HEK293 (cell line): ENCODE data around the gene SIK3.
A peak's percentile ranks its signal among the peaks of the same experiment; 100 is the strongest.

Source experiments
- BCL11A ChIP-seq: fragments of 450-650 bp; formaldehyde crosslinking; IDR thresholded peaks from 2 replicates; pipeline ENCODE4 v1.5.1; 2016; ENCODE audit warnings: low read depth, missing biosample characterization, missing genetic modification characterization
- CTCF ChIP-seq: fragments of 450-650 bp; formaldehyde crosslinking; IDR thresholded peaks from 2 replicates; pipeline ENCODE4 v1.5.1; 2016; ENCODE audit warnings: missing biosample characterization, missing genetic modification characterization
- HOXA7 ChIP-seq: sonication (generic); formaldehyde crosslinking; IDR thresholded peaks from 2 replicates; pipeline ENCODE4 v1.8.1; 2022; ENCODE audit warnings: missing genetic modification reagents, borderline replicate concordance
- ZBTB20 ChIP-seq: fragments of 450-650 bp; formaldehyde crosslinking; IDR thresholded peaks from 2 replicates; pipeline ENCODE4 v1.5.1; 2016; ENCODE audit warnings: missing biosample characterization, missing genetic modification characterization
- ZBTB26 ChIP-seq: fragments of 450-650 bp; formaldehyde crosslinking; optimal IDR thresholded peaks from 2 replicates; pipeline ENCODE3; 2016; ENCODE audit warnings: missing biosample characterization, mild to moderate bottlenecking, missing genetic modification characterization
- ZBTB49 ChIP-seq: fragments of 450-650 bp; formaldehyde crosslinking; IDR thresholded peaks from 2 replicates; pipeline ENCODE4 v1.5.1; 2016; ENCODE audit warnings: missing biosample characterization, missing genetic modification characterization, low read depth
- ZNF114 ChIP-seq: fragments of 450-650 bp; formaldehyde crosslinking; IDR thresholded peaks from 2 replicates; pipeline ENCODE4 v1.5.0; 2017; ENCODE audit warnings: missing biosample characterization, missing genetic modification characterization
- ZNF16 ChIP-seq: fragments of 450-650 bp; formaldehyde crosslinking; IDR thresholded peaks from 2 replicates; pipeline ENCODE4 v1.5.1; 2016; ENCODE audit warnings: low read depth, missing biosample characterization, missing genetic modification characterization
- ZNF184 ChIP-seq: fragments of 450-650 bp; IDR thresholded peaks from 2 replicates; pipeline ENCODE4 v1.5.1; 2018; ENCODE audit warnings: missing biosample characterization, mild to moderate bottlenecking, missing genetic modification characterization
- ZNF274 ChIP-seq, 2 experiments: fragments of 200-500 bp in 1 of 2; fragments of 450-650 bp in 1 of 2; sonication (Bioruptor generic) in 1 of 2; formaldehyde crosslinking in 1 of 2; IDR thresholded peaks; 2 replicates each; pipeline versions ENCODE4 v1.5.1 to v1.6.1; 2014 to 2016; ENCODE audit warnings: borderline replicate concordance in 1 of 2, inconsistent platforms in 1 of 2, low read length in 1 of 2, missing biosample characterization in 1 of 2, missing genetic modification characterization in 1 of 2
- ZNF302 ChIP-seq: fragments of 450-650 bp; formaldehyde crosslinking; IDR thresholded peaks from 2 replicates; pipeline ENCODE4 v1.5.1; 2016; ENCODE audit warnings: missing biosample characterization, missing genetic modification characterization, low read depth
- ZNF311 ChIP-seq: fragments of 450-650 bp; formaldehyde crosslinking; IDR thresholded peaks from 2 replicates; pipeline ENCODE4 v1.5.1; 2017; ENCODE audit warnings: missing biosample characterization, missing genetic modification characterization, borderline replicate concordance
- ZNF324 ChIP-seq: fragments of 450-650 bp; formaldehyde crosslinking; IDR thresholded peaks from 2 replicates; pipeline ENCODE4 v1.5.1; 2016; ENCODE audit warnings: missing biosample characterization, missing genetic modification characterization
- ZNF366 ChIP-seq: fragments of 450-650 bp; formaldehyde crosslinking; conservative IDR thresholded peaks from 2 replicates; pipeline ENCODE4 v1.5.1; 2016; ENCODE audit warnings: missing biosample characterization, missing genetic modification characterization
- ZNF426 ChIP-seq: fragments of 450-650 bp; formaldehyde crosslinking; IDR thresholded peaks from 2 replicates; pipeline ENCODE4 v1.5.1; 2017; ENCODE audit warnings: missing biosample characterization, missing genetic modification characterization, mild to moderate bottlenecking, inconsistent platforms, moderate library complexity
- ZNF48 ChIP-seq: fragments of 450-650 bp; formaldehyde crosslinking; IDR thresholded peaks from 2 replicates; pipeline ENCODE4 v1.5.1; 2016; ENCODE audit warnings: missing biosample characterization, missing genetic modification characterization
- ZNF514 ChIP-seq: fragments of 450-650 bp; formaldehyde crosslinking; IDR thresholded peaks from 2 replicates; pipeline ENCODE4 v1.5.1; 2016; ENCODE audit warnings: missing biosample characterization, missing genetic modification characterization
- ZNF518A ChIP-seq: fragments of 450-650 bp; formaldehyde crosslinking; conservative IDR thresholded peaks from 2 replicates; pipeline ENCODE4 v1.5.1; 2016; ENCODE audit warnings: low read depth, missing biosample characterization, missing genetic modification characterization
- ZNF561 ChIP-seq: fragments of 450-650 bp; IDR thresholded peaks from 2 replicates; pipeline ENCODE4 v1.5.1; 2018; ENCODE audit warnings: missing biosample characterization, missing genetic modification characterization, borderline replicate concordance
- ZNF585B ChIP-seq: fragments of 450-650 bp; formaldehyde crosslinking; IDR thresholded peaks from 2 replicates; pipeline ENCODE4 v1.5.1; 2016; ENCODE audit warnings: missing biosample characterization, missing genetic modification characterization
- ZNF629 ChIP-seq: fragments of 450-650 bp; formaldehyde crosslinking; IDR thresholded peaks from 2 replicates; pipeline ENCODE4 v1.5.1; 2017; ENCODE audit warnings: missing biosample characterization, missing genetic modification characterization
- ZNF777 ChIP-seq: fragments of 450-650 bp; formaldehyde crosslinking; IDR thresholded peaks from 2 replicates; pipeline ENCODE4 v1.5.1; 2017; ENCODE audit warnings: missing biosample characterization, missing genetic modification characterization, borderline replicate concordance
- ZSCAN18 ChIP-seq: fragments of 450-650 bp; formaldehyde crosslinking; IDR thresholded peaks from 2 replicates; pipeline ENCODE4 v1.5.1; 2016; ENCODE audit warnings: missing biosample characterization, missing genetic modification characterization
- ZSCAN30 ChIP-seq: fragments of 450-650 bp; IDR thresholded peaks from 2 replicates; pipeline ENCODE4 v1.5.1; 2018; ENCODE audit warnings: missing biosample characterization, mild to moderate bottlenecking, missing genetic modification characterization, moderate library complexity
- ZSCAN5A ChIP-seq: fragments of 450-650 bp; formaldehyde crosslinking; IDR thresholded peaks from 2 replicates; pipeline ENCODE4 v1.5.1; 2016; ENCODE audit warnings: missing biosample characterization, missing genetic modification characterization

Gene SIK3

GRCh38 chr11:116970485-116971292 lies 127.5 kb downstream of the SIK3 start (continued):
- no peak for TF ChIP-seq ZNF518A (tag by site-specific recombination)
- TF ChIP-seq ZNF366: peak; percentile 73
- no peak for TF ChIP-seq ZSCAN18 (tag by site-specific recombination)
- TF ChIP-seq ZNF184 (tag by site-specific recombination): no peak
- TF ChIP-seq ZNF48 (tag by site-specific recombination): no peak
- TF ChIP-seq ZSCAN30 (tag by site-specific recombination): no peak; the same call in 1 of the 2 replicates
- TF ChIP-seq CTCF: no peak
- TF ChIP-seq ZNF16: no peak
- TF ChIP-seq ZBTB49 (tag by site-specific recombination): no peak
- TF ChIP-seq ZSCAN5A (tag by site-specific recombination): 0 out of 2 replicates have a peak, but pooled peaks have one; percentile 40
- TF ChIP-seq ZNF324 (tag by site-specific recombination): no peak
- TF ChIP-seq ZNF311 (tag by site-specific recombination): no peak
- peak; percentile 70 for TF ChIP-seq ZNF629
- no peak for TF ChIP-seq ZNF426 (tag by site-specific recombination)
- TF ChIP-seq BCL11A (tag by site-specific recombination): no peak
- TF ChIP-seq ZNF585B: no peak
- no peak for TF ChIP-seq ZNF514 (tag by site-specific recombination)
- no peak for TF ChIP-seq ZNF302
- TF ChIP-seq HOXA7 (CRISPR knock-in tag): no peak
- no peak for TF ChIP-seq ZNF561 (tag by site-specific recombination)
- TF ChIP-seq ZNF274 (IDR thresholded peaks at IDR 0.05; ENCODE audit: low read length): no peak
- TF ChIP-seq ZNF274 (tag by site-specific recombination; IDR thresholded peaks at IDR 0.05; ENCODE audit: borderline replicate concordance): no peak
- no peak for TF ChIP-seq ZNF114 (tag by site-specific recombination)
- TF ChIP-seq ZBTB26: no peak
- no peak for TF ChIP-seq ZNF777 (tag by site-specific recombination)
- no peak for TF ChIP-seq ZBTB20 (tag by site-specific recombination)
